HEK293 (cell line): ENCODE data around the gene CS.
A peak's percentile ranks its signal among the peaks of the same experiment; 100 is the strongest.

Experiments
- BCL11A ChIP-seq: fragments of 450-650 bp; formaldehyde crosslinking; IDR thresholded peaks from 2 replicates; pipeline ENCODE4 v1.5.1; 2016; ENCODE audit warnings: low read depth, missing biosample characterization, missing genetic modification characterization
- EGR2 ChIP-seq: fragments of 450-650 bp; formaldehyde crosslinking; IDR thresholded peaks from 2 replicates; pipeline ENCODE4 v1.5.1; 2016; ENCODE audit warnings: low read depth, missing biosample characterization, missing genetic modification characterization
- GLIS1 ChIP-seq: fragments of 450-650 bp; formaldehyde crosslinking; IDR thresholded peaks from 2 replicates; pipeline ENCODE4 v1.5.1; 2016; ENCODE audit warnings: missing biosample characterization, missing genetic modification characterization
- KLF1 ChIP-seq: fragments of 450-650 bp; formaldehyde crosslinking; IDR thresholded peaks from 2 replicates; pipeline ENCODE4 v1.5.1; 2016; ENCODE audit warnings: missing biosample characterization, missing genetic modification characterization
- KLF16 ChIP-seq: fragments of 450-650 bp; formaldehyde crosslinking; IDR thresholded peaks from 2 replicates; pipeline ENCODE4 v1.5.1; 2017; ENCODE audit warnings: missing biosample characterization, missing genetic modification characterization
- PRDM1 ChIP-seq: fragments of 450-650 bp; formaldehyde crosslinking; IDR thresholded peaks from 2 replicates; pipeline ENCODE4; 2016; ENCODE audit warnings: missing biosample characterization, missing genetic modification characterization
- PRDM10 ChIP-seq: fragments of 450-650 bp; formaldehyde crosslinking; IDR thresholded peaks from 2 replicates; pipeline ENCODE4 v1.5.1; 2016; ENCODE audit warnings: missing biosample characterization, missing genetic modification characterization
- PRDM4 ChIP-seq: fragments of 450-650 bp; formaldehyde crosslinking; IDR thresholded peaks from 2 replicates; pipeline ENCODE4 v1.5.1; 2017; ENCODE audit warnings: missing biosample characterization, missing genetic modification characterization
- REPIN1 ChIP-seq: fragments of 450-650 bp; formaldehyde crosslinking; IDR thresholded peaks from 2 replicates; pipeline ENCODE4 v1.5.1; 2017; ENCODE audit warnings: missing biosample characterization, missing genetic modification characterization, low read depth
- ZBTB11 ChIP-seq: fragments of 450-650 bp; formaldehyde crosslinking; conservative IDR thresholded peaks from 2 replicates; pipeline ENCODE4 v1.5.1; 2016; ENCODE audit warnings: low read depth, missing biosample characterization, missing genetic modification characterization
- ZBTB17 ChIP-seq: fragments of 450-650 bp; formaldehyde crosslinking; IDR thresholded peaks from 2 replicates; pipeline ENCODE4 v1.5.1; 2016; ENCODE audit warnings: missing biosample characterization, missing genetic modification characterization
- ZBTB44 ChIP-seq: fragments of 450-650 bp; IDR thresholded peaks from 2 replicates; pipeline ENCODE4 v1.5.1; 2018; ENCODE audit warnings: missing biosample characterization, mild to moderate bottlenecking, missing genetic modification characterization
- ZBTB48 ChIP-seq: fragments of 450-650 bp; formaldehyde crosslinking; IDR thresholded peaks from 2 replicates; pipeline ENCODE4 v1.5.1; 2016; ENCODE audit warnings: missing biosample characterization, missing genetic modification characterization
- ZFP37 ChIP-seq: fragments of 450-650 bp; formaldehyde crosslinking; IDR thresholded peaks from 2 replicates; pipeline ENCODE4 v1.5.1; 2016; ENCODE audit warnings: missing biosample characterization, missing genetic modification characterization
- ZIC2 ChIP-seq: fragments of 450-650 bp; formaldehyde crosslinking; IDR thresholded peaks from 2 replicates; pipeline ENCODE4 v1.5.1; 2016; ENCODE audit warnings: missing biosample characterization, missing genetic modification characterization
- ZNF146 ChIP-seq: fragments of 450-650 bp; formaldehyde crosslinking; IDR thresholded peaks from 2 replicates; pipeline ENCODE4 v1.5.1; 2016; ENCODE audit warnings: missing biosample characterization, missing genetic modification characterization
- ZNF2 ChIP-seq: fragments of 450-650 bp; formaldehyde crosslinking; IDR thresholded peaks from 2 replicates; pipeline ENCODE4 v1.5.1; 2016; ENCODE audit warnings: missing biosample characterization, missing genetic modification characterization
- ZNF202 ChIP-seq: fragments of 450-650 bp; formaldehyde crosslinking; IDR thresholded peaks from 2 replicates; pipeline ENCODE4 v1.5.1; 2016; ENCODE audit warnings: missing biosample characterization, missing genetic modification characterization, borderline replicate concordance
- ZNF24 ChIP-seq: fragments of 450-650 bp; formaldehyde crosslinking; IDR thresholded peaks from 2 replicates; pipeline ENCODE4 v1.5.1; 2016; ENCODE audit warnings: missing biosample characterization, missing genetic modification characterization
- ZNF335 ChIP-seq: fragments of 450-650 bp; formaldehyde crosslinking; conservative IDR thresholded peaks from 2 replicates; pipeline ENCODE4 v1.5.1; 2016; ENCODE audit warnings: missing biosample characterization, missing genetic modification characterization
- ZNF366 ChIP-seq: fragments of 450-650 bp; formaldehyde crosslinking; conservative IDR thresholded peaks from 2 replicates; pipeline ENCODE4 v1.5.1; 2016; ENCODE audit warnings: missing biosample characterization, missing genetic modification characterization
- ZNF394 ChIP-seq: fragments of 450-650 bp; formaldehyde crosslinking; IDR thresholded peaks from 2 replicates; pipeline ENCODE4 v1.5.1; 2016; ENCODE audit warnings: missing biosample characterization, missing genetic modification characterization, mild to moderate bottlenecking, moderate library complexity, borderline replicate concordance
- ZNF423 ChIP-seq: fragments of 450-650 bp; formaldehyde crosslinking; IDR thresholded peaks from 2 replicates; pipeline ENCODE4 v1.5.1; 2016; ENCODE audit warnings: missing biosample characterization, missing genetic modification characterization
- ZNF521 ChIP-seq: fragments of 450-650 bp; formaldehyde crosslinking; IDR thresholded peaks from 2 replicates; pipeline ENCODE4 v1.5.1; 2017; ENCODE audit warnings: missing biosample characterization, mild to moderate bottlenecking, missing genetic modification characterization
- ZNF561 ChIP-seq: fragments of 450-650 bp; IDR thresholded peaks from 2 replicates; pipeline ENCODE4 v1.5.1; 2018; ENCODE audit warnings: missing biosample characterization, missing genetic modification characterization, borderline replicate concordance
- ZNF768 ChIP-seq: fragments of 450-650 bp; formaldehyde crosslinking; IDR thresholded peaks from 2 replicates; pipeline ENCODE4 v1.5.1; 2018; ENCODE audit warnings: missing biosample characterization, mild to moderate bottlenecking, missing genetic modification characterization
- ZNF843 ChIP-seq: fragments of 450-650 bp; formaldehyde crosslinking; IDR thresholded peaks from 2 replicates; pipeline ENCODE4 v1.5.1; 2016; ENCODE audit warnings: missing biosample characterization, missing genetic modification characterization
- ZSCAN30 ChIP-seq: fragments of 450-650 bp; IDR thresholded peaks from 2 replicates; pipeline ENCODE4 v1.5.1; 2018; ENCODE audit warnings: missing biosample characterization, mild to moderate bottlenecking, missing genetic modification characterization, moderate library complexity
- ZXDB ChIP-seq: fragments of 450-650 bp; formaldehyde crosslinking; IDR thresholded peaks from 2 replicates; pipeline ENCODE4 v1.5.1; 2016; ENCODE audit warnings: missing biosample characterization, missing genetic modification characterization

CS gene

GRCh38 chr12:56299853-56300643, at the start of gene CS (continued):
- TF ChIP-seq ZBTB17 (tag by site-specific recombination), result no peak; the same call in 1 of the 2 replicates
- peak; percentile 94 for TF ChIP-seq ZNF561 (tag by site-specific recombination)
- TF ChIP-seq ZBTB48 (tag by site-specific recombination), result peak; percentile 74
- TF ChIP-seq ZNF24 (tag by site-specific recombination), result 0 out of 2 replicates have a peak, but pooled peaks have one; percentile 34
- TF ChIP-seq ZNF202 (tag by site-specific recombination), result no peak
- peak; percentile 63 for TF ChIP-seq EGR2
- TF ChIP-seq PRDM4 (tag by site-specific recombination), result 0 out of 2 replicates have a peak, but pooled peaks have one; percentile 34
- TF ChIP-seq ZBTB44 (tag by site-specific recombination), result 0 out of 2 replicates have a peak, but pooled peaks have one; percentile 32
- peak; percentile 77; the same call in 1 of the 2 replicates for TF ChIP-seq REPIN1 (tag by site-specific recombination)
- TF ChIP-seq KLF16 (tag by site-specific recombination), result peak; percentile 21; the same call in 1 of the 2 replicates
- TF ChIP-seq ZXDB, result peak; percentile 100
- peak; percentile 37; the same call in 1 of the 2 replicates for TF ChIP-seq PRDM10
- TF ChIP-seq PRDM1 (tag by site-specific recombination), result no peak
- peak; percentile 81 for TF ChIP-seq GLIS1 (tag by site-specific recombination)
- TF ChIP-seq ZFP37 (tag by site-specific recombination), result peak; percentile 81
- TF ChIP-seq KLF1 (tag by site-specific recombination), result peak; percentile 68
- peak; percentile 79 for TF ChIP-seq ZIC2 (tag by site-specific recombination)
- TF ChIP-seq ZSCAN30 (tag by site-specific recombination), result peak; percentile 93
- TF ChIP-seq ZNF843 (tag by site-specific recombination), result peak; percentile 45; the same call in 1 of the 2 replicates
- peak; percentile 60; the same call in 1 of the 2 replicates for TF ChIP-seq ZNF366 (tag by site-specific recombination)
- peak; percentile 93 for TF ChIP-seq ZNF423 (tag by site-specific recombination)
- peak; percentile 96 for TF ChIP-seq ZNF2 (tag by site-specific recombination)
- no peak for TF ChIP-seq ZNF521 (tag by site-specific recombination)
- TF ChIP-seq ZNF146, result peak; percentile 32; the same call in 1 of the 2 replicates
- peak; percentile 59 for TF ChIP-seq ZNF394 (tag by site-specific recombination)
- TF ChIP-seq ZBTB11 (tag by site-specific recombination), result peak; percentile 42
- TF ChIP-seq ZNF768, result no peak
- TF ChIP-seq ZNF335 (tag by site-specific recombination), result peak; percentile 91
- TF ChIP-seq BCL11A, result no peak
